Endometrium (tissue), 2 donors: Measurements from ENCODE around the gene TANC1.

ENCODE experiments used
- FAIRE-seq: peaks from 2 replicates; lab custom pipeline; 2012; peaks lifted over from hg19 to GRCh38; lab: Jason Lieb, UNC
- donor health status: control.
- donor health status: control.

Gene TANC1

GRCh38 chr2:158968396-158969161 is at the start of gene TANC1:
TSS of gene TANC1 (plus strand) at chr2:158968640. CDS start at chr2:159065911, 97,271 bp downstream.
- FAIRE-seq: no peak

- no peak for FAIRE-seq
These were observed 46.6 kb upstream of the TANC1 start for GRCh38 chr2:158921599-158922408.

DNA sequence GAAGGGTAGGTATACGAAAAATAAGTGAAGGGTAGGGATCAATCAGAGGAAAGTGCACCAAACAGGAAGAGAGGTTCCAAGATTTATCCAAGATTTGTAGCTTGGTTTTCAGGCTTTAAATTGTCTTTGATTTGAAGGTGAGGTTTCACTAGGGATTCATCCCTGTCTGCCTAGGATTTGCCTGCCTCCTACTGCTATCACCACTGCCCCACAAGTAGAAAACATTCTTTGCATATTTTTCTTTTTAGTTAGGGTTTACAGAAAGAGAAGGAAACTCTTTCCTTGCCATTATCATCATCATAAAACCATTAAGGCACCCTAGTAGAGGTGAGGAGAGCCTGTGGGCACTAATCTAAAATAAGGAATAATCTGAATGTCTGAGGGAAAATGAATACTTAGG is 45.8 kb upstream of the TANC1 start:
- no peak for FAIRE-seq

DNA sequence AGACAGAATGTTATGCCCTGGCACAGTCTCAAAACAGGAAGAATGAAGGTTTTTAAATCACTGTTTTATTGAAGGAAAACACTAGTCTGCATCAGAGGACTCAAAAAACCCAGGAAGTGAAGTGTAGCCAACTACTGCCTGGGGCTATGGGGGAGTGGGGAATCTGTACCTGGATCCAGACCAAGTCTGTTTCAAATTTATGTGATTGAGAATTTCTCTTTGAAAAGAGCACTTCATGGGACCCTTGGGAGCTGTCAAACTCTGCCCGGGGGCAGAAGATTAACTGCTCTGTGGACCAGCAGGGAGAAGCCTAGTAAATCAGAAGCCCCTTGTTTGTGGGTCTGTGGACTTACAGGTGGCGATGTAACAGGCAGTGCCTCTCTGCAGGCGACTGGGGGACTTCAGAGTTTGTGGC is 45.3 kb upstream of the TANC1 start:
- no peak for FAIRE-seq

DNA sequence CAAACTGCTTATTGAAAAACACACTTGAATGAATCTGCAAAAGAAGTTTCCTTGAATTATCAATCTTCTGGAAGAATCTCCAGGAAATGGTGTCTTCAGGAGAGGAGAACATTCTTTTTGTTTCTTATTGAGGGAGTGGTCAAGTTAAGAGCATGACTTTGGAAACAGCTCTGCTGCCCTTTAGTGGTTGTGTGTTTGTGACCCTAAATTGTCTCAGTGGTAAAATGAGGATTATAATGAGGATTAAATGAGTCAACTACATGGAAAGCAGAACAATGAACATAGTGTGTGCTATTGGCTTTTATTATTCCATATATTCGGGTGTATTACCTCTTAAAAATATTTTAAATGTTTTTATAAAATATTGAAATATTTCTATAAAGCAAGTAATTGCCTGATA is 44.8 kb upstream of the TANC1 start:
- no peak for FAIRE-seq

GRCh38 chr2:158926478-158926948 is 41.9 kb upstream of the TANC1 start:
- FAIRE-seq: no peak

DNA sequence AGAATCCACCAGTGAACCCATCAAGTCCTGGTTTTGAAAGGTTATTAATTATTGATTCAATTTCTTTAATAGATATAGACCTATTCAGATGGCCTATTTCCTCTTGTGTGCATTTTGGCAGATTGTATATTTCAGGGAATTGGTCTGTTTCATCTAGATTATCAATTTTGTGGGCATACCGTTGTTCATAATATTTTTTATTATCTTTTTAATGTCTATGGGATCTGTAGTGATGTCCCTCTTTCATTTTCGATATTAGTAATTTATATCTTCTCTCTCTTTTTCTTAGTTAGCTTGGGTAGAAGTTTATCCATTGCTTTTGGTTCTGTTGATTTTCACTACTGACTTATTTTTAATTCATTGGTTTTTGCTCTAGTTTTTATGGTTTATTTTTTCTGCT is 39.9 kb upstream of the TANC1 start:
- no peak for FAIRE-seq

DNA sequence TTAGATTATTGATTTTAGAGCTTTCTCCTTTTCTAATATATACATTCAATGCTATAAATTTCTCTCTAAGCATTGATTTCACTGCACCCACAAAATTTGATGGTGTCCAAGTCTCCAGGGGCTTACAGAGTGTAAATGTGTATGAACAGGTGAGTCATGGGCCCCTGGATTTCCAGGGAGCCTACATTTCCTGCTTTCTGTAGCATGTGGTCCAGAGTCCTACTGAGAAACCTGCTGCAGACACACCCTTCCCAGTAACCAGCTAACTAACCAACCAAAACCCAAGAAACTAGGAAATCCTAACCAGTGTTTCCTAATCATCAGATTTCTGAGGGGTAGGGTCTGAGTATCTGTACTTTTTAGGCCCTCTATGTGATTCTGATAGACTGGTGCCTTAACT is 39.5 kb upstream of the TANC1 start:
- no peak for FAIRE-seq

DNA sequence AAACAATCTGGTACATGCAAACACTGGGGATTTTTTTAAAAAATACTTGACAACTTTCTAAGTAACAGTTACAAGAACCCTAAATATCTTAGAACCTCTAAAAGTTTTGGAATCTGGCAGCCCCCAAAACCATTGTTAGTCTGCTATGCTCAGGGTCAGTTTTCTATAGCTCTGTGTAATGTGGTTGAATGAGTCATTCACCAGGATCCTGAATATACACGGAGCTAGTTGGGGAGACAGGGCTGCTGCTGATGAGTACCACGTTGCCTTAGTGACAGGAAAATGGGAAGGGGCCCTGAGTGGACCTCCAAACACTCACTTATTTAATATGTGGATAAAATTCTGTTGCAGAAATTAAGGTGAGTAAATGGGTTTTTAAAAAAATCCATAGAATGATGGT is 36.9 kb upstream of the TANC1 start:
- no peak for FAIRE-seq

DNA sequence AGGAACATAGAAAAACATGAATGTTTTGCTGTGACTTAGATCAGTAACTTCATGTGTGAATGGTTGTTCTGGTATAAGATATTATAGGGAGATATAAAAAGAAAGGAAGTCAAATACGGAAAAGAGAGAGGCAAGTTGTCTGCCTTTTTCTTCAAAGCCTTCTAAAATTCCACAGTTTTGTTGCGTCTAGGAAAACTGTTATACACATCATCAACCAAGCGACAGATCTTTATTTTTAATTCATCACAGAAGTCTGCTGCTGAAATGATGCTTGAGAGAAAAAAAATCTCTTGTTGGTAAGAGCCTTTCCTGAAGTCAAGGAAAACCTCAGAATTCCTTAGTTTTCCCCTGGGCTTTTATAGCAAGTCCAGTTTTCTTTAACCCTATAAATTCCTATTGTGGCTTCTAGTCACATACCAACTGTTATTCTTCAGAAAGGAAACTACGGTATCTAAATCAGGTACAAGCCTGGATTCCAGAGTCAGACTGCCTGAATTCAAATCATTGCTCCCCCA is 36.3 kb upstream of the TANC1 start:
- no peak for FAIRE-seq

DNA sequence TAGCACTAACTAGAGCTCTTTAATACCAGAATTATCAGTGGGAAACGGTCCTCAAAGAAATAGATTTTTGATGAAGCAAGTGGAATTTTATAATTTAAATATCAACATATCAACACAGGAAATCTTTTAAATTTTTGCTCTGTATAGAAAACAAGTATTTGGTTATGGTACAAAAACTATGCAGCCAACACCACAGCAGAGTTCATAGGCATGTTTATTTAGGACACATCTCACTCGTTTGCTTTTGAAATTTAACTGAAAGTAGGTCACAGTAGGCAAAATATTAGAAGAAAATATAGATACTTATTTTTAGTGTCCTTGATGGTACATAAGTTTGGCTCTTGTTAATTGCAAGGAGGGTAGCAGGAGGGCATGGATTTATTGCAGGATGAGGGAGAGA is 34.3 kb upstream of the TANC1 start:
- no peak for FAIRE-seq

- FAIRE-seq: no peak
These were observed 32.8 kb upstream of the TANC1 start for GRCh38 chr2:158935617-158936016.

DNA sequence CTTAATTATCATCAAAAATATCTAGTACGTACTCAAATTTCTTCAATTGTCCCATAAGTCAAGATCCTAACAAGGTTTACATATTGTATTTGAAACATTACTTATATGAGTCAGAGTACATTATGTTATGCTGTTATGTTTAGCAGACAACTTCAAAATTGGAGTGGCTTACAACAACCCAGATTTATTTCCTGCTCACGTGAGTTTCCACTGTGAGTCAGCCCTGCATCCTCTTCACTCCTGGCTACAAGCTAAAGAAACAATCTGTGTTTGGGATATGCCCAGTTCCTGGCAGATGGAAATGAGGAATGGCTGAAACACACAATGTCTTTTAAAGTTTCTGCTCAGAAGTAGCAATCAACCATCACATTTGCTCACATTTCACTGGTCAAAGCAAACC is 31.5 kb upstream of the TANC1 start:
- no peak for FAIRE-seq

GRCh38 chr2:158940356-158940755 is 28.1 kb upstream of the TANC1 start:
- no peak for FAIRE-seq

GRCh38 chr2:158943973-158944372 is 24.5 kb upstream of the TANC1 start:
- FAIRE-seq: no peak

GRCh38 chr2:158948964-158949699 is 19.3 kb upstream of the TANC1 start:
- FAIRE-seq: no peak

DNA sequence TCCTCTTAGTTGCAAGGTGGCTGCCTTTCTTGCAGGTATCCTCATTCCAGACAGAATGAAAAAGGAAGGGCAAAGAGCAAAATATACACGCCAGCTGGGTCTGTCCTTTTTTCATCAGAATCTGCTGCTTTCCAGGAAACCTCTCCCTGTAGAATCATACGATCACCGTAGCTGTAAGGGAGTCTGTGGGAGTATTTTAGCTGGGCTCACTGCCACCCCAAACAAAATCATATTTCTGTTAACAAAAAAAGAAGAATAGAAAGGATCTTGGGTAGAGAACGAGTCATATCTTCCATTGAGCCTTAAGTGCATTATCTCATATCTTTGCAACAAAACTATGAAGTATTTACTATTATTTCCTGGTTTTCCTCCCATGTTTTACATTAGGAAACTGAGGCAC is 15.0 kb upstream of the TANC1 start:
- no peak for FAIRE-seq

DNA sequence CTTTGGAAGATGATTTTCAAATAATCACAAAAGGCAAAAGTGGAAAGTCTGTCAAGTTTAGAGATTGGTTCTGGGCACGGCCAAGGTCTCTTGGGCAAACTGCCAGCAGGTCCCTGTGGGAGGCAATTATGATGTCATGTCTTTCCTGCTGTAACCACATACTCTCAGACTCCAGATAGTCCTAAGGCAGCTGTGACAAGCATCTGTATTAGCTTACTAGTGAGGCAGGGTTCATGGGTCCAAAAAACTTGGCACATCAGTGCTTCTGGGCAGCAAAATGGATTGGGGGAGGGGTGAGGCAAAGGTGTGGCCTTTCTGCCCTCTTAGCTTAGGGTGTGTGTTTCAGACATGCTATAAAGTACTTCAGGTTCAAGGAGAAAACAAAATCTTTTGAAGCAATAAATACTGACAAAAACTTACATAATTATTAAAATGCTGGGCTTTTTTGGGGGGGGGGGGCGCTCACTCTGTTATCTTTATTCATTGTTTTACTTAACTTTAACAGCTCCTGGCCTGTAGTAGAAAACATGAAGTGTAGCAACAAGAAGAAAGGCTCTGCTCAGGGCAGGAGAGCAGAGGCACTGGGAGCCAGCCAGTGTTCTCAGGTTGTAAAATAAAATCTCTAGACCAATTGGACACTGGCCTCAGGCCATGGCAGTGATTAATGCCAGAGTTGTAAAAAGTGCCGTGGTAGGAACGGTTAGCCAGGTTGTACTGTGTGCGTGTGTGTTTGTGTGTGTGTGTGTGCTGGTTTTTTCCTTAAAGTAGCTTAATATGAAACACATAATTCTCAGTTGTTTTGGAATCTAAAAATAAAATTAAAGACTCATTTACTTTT is 14.3 kb upstream of the TANC1 start:
- peak; percentile 48 for FAIRE-seq

- no peak for FAIRE-seq
These were observed 12.5 kb upstream of the TANC1 start for GRCh38 chr2:158955842-158956365.

DNA sequence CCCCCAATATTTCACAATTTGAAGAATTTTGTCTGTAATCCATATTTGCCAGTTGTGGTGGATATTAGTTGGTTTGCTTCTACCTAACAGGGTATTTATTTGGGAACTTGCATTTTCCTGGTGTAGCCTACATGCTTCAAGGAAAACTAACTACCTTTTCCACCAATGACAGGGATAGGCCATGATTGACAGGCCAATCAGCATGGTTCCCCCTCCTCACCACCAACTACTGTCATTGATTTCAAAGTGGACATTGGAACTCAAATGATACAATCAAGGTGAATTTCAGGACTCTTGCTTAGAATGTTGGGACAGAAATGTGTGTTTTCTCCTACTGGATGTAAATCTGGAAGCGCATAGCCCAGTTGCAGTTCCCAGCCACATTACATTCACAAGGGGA is 10.1 kb upstream of the TANC1 start:
- FAIRE-seq: no peak

DNA sequence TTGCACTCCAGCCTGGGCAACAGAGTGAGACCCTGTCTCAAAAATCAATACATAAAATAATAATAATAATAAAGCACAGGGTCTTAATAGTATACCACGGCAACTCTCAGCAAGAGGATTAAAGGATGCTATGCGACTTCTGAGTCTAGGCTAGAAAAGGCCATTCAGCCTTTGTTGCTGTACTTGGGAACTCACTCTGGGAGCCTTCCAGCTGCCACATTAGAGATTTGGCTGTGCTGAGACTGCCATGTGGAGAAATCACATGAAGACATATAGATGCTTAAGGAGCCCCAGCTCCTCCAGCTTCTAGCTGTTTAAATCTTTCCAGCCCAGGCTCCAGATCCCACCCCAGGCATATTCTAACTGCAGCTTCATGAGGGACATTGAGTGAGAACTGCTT is 8.2 kb upstream of the TANC1 start:
- no peak for FAIRE-seq
